ENCODE data around the gene GPHN.

Gene GPHN

DNA sequence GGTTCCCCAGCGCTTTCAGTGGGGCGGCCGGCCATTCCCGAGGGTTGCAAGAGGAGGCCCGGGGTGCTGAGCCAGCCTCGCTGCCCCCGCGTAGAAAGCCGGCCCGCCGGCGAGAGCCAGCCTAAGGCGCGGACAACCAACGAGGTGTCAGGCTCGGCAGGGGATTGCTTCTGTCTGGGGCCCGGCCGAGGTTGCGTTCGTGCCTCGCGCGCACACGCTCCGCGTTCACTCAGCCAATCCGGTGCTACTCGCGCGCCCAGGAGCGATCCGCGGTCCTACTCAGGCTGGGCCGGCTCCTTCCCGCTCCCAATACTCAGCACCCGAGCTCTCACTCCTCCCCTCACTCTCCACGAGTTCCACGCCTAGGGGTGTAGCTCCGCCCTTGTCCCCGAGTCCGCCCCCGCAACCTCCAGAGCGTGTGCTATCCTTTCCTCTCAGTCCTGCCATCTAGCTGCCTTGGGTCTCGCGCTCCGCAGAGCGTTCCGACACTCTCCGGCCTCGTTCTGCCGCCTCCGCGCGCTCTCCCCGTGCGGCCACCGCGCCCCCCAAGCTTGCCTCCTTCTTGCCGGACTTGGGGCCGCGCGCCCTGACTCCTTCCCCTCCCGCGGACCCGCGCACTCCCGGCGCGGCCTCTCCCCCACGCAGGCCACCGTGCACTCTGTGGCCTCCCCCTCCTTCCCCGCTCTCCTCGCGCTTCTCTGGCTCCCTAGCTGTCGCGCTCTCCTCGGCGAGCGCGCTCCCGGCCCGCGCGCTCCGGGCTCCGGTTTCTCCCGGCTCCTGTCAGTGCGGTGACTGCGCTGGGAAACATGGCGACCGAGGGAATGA lies at the start of gene GPHN:
GPHN (plus strand) TSS at position 426 of the 825 bp plus-strand sequence.
- no peak for TF ChIP-seq ZNF274 (IDR thresholded peaks at IDR 0.05; ENCODE audit: low read depth, low read length)
- peak within 1 kb of the TSS; percentile 90 for H3K4me3 ChIP-seq (ENCODE audit: low read length)

DNA sequence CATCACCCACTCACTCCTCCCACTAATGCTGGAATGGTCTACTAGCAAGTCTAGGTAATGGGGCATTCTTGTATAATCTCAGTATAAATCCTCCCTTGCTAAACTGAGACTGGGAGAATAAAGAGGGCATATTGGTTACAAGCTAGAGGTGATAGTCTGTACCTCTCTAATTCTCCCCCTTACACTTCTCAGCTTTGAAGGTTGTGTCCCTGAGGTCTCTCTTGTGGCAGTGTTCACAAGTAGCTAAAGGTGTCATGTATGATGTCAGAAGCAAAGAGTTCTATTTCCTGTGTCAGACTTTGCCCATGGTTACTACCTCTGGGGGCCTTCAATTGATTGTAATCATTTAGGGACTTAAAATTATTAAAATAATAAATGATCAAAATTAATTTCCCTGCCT lies 48.3 kb upstream of the GPHN start:
- no peak for TF ChIP-seq ZNF274 (IDR thresholded peaks at IDR 0.05; ENCODE audit: low read depth, low read length)

DNA sequence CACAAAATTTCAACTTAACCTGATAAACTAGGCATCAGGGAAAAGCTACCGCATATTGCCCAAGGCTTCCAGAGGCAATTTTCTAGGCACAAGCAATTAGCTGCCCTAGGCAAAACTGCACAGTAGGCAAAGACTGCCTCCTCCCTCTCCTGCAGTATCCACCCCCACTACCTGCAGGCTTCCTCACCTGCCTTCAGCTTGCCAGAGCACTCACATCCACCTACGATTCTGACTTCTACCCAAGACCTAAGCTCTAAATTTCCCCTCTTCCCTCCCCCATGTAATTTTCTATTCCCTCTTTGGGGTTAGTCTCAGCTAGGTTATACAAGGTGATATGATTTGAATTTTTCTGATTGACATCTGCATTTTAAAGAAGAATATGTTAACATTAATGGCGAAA lies 43.7 kb upstream of the GPHN start:
- TF ChIP-seq ZNF274 (IDR thresholded peaks at IDR 0.05; ENCODE audit: low read depth, low read length) = no peak
- H3K4me3 ChIP-seq (ENCODE audit: low read length) = no peak overlapping the region

More for the DNA sequence above, 48.3 kb upstream of the GPHN start:
- no peak overlapping the region for H3K4me3 ChIP-seq (ENCODE audit: low read length)

DNA sequence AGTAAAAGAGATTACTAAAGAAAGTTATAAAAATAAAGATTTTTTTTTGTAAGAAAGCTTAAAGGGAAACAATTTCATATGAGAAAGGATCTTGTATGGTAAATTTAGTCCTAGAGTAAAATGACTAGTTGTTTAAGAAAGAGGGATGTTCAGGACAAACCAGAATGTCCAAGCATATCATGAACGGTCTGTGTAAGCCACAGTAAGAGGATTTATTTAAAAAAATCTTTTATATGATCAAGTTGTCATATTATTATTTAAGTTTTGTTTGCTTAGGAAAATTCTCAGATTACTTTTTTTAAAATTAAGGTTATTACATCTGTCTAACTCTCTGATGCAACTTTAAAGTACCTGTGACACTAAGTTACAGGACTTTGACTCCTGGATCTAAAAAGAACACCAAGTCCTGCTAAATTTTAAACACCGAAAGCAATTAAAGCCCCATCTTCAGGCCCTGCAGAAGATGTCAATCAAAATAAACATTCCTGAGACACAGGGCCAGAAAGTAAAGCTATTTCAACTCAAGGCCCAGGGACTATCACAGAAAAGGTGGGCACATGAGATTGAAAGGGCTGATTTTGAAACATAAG lies 39.1 kb upstream of the GPHN start:
- TF ChIP-seq ZNF274 (IDR thresholded peaks at IDR 0.05; ENCODE audit: low read depth, low read length) = no peak
- no peak overlapping the region for H3K4me3 ChIP-seq (ENCODE audit: low read length)

- no peak overlapping the region for H3K4me3 ChIP-seq (ENCODE audit: low read length)
- TF ChIP-seq ZNF274 (IDR thresholded peaks at IDR 0.05; ENCODE audit: low read depth, low read length) = no peak
Measured at GRCh38 chr14:66471584-66471983, 36.4 kb upstream of the GPHN start.

- TF ChIP-seq ZNF274 (IDR thresholded peaks at IDR 0.05; ENCODE audit: low read depth, low read length) = no peak
- H3K4me3 ChIP-seq (ENCODE audit: low read length) = no peak overlapping the region
Measured at GRCh38 chr14:66472251-66472650, 35.7 kb upstream of the GPHN start.

DNA sequence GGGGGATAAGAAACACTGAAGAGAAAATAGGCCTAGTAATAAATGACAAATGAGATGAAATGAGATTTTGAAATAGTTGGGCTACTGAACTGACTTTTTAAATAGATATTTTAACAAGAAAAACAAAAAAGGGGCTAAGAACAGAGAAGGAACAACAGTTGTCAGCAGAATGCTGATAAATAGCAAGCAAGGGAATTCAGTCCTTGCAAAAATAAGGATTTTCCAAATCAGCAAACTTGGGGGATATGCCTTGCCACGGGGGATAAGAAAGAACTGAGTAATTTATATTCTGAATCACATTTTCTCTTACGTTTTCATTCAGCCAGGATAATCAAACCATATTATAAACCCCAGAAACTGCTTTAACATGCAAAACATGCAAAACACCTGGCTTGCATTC lies 34.7 kb upstream of the GPHN start:
- H3K4me3 ChIP-seq (ENCODE audit: low read length) = no peak overlapping the region
- no peak for TF ChIP-seq ZNF274 (IDR thresholded peaks at IDR 0.05; ENCODE audit: low read depth, low read length)

DNA sequence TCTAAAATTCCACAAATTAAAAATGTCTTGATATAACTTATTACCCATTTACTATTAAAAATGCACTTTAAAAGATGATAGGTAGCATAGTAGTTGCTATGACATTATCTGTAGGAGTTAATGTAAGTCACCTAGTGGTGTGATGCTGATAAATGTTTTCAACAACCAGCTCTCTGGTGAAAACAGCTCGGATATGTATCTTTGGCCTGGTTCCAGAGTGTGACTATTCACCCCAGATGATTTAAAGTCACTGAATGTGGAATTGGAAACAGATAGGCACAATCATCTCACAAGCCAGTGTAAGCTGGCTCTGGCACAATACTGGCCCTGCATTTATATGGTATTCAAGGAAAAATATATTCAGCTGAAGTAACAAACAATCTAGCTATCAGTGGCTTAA lies 31.0 kb upstream of the GPHN start:
- no peak overlapping the region for H3K4me3 ChIP-seq (ENCODE audit: low read length)

DNA sequence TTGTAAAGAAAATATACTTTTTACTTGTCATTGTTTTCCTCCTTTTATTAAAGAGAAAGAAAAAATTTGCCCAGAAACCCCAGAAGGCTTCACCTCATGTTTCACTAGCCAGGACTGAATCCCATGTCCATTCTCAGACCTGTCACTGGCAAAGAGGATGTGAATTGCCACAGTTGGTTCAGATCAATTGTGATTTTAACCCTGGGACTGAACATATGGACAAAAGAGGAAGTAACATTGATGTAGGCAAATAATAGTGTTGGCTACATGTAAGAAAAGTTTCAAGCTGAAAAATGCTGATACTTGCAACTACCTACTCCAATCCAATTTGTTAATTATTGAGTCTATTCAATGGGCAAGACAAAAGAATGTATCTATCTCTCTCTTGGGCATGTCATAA lies 30.4 kb upstream of the GPHN start:
- TF ChIP-seq ZNF274 (IDR thresholded peaks at IDR 0.05; ENCODE audit: low read depth, low read length) = no peak
- no peak overlapping the region for H3K4me3 ChIP-seq (ENCODE audit: low read length)

More for the DNA sequence above, 31.0 kb upstream of the GPHN start:
- no peak for TF ChIP-seq ZNF274 (IDR thresholded peaks at IDR 0.05; ENCODE audit: low read depth, low read length)

- no peak overlapping the region for H3K4me3 ChIP-seq (ENCODE audit: low read length)
- no peak for TF ChIP-seq ZNF274 (IDR thresholded peaks at IDR 0.05; ENCODE audit: low read depth, low read length)
Measured at GRCh38 chr14:66482873-66483272, 25.1 kb upstream of the GPHN start.

GRCh38 chr14:66483322-66483721 lies 24.6 kb upstream of the GPHN start:
- TF ChIP-seq ZNF274 (IDR thresholded peaks at IDR 0.05; ENCODE audit: low read depth, low read length) = no peak
- no peak overlapping the region for H3K4me3 ChIP-seq (ENCODE audit: low read length)

DNA sequence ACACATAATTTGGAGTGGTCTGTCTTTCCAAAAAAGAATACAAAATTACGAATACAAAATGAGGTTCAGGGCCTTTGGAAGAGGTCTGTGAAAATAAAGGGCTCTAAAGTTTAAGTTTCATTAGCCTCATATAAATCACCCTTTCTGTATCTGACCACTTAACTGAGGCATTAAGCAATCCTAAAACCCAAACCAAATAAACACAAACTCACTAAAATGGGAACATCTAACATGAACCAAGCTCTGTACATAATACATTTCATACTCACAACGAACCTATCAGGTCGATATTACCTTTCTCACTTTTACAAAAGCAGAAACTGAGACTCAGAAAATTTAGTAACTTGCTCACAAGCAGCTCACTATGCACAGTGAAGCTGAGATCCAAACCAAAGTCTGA lies 22.9 kb upstream of the GPHN start:
- TF ChIP-seq ZNF274 (IDR thresholded peaks at IDR 0.05; ENCODE audit: low read depth, low read length) = no peak
- no peak overlapping the region for H3K4me3 ChIP-seq (ENCODE audit: low read length)

DNA sequence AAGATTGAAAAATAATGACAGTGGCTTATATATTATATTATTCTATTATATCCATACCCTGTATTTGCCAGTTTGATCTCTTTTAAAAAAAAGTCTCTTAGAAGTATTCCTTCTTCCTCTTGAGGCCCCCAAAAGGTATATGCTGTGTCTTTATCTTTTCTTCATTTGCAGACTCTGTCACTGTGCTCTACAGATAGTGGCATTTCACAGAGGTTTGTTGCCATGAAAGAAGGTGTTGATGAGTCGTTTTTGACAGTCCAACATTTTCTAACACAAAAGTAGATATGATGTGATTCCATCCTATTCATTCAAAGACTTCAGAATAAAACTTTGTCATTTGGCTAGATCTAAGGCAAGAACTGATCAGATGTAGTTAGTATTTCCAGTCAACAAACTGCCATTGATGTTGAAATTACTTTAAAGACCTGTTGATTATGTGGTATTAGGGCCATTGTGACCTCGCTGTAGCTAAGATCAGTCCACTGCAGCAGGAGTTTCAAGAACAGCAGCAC lies 22.0 kb upstream of the GPHN start, which contains the start of gene CCDC196:
CCDC196 (plus strand) TSS at position 462 of the 512 bp plus-strand sequence. CDS start 132 bp downstream, outside the sequence.
- TF ChIP-seq ZNF274 (IDR thresholded peaks at IDR 0.05; ENCODE audit: low read depth, low read length) = no peak
- H3K4me3 ChIP-seq (ENCODE audit: low read length) = no peak within 1 kb of the TSS

- TF ChIP-seq ZNF274 (IDR thresholded peaks at IDR 0.05; ENCODE audit: low read depth, low read length) = no peak
- H3K4me3 ChIP-seq (ENCODE audit: low read length) = no peak overlapping the region
Measured at GRCh38 chr14:66487164-66487563, 20.8 kb upstream of the GPHN start.
